ENCODE results near the gene ADAMTS9. TPM values are rescaled to one million over a fixed set of nuclear protein-coding genes. Genes with fewer than 3 reads are reported as not detected.

ADAMTS9 gene
- total and polyA plus RNA-seq, 2 of the 13 experiments (the other 11 are each of a cell fraction or from before 2014, with no cell fraction given) = 0.02 to 0.09 TPM

GRCh38 chr3:64599651-64600050 is 88.1 kb downstream of the ADAMTS9 start (continued):
- no peak for TF ChIP-seq ELF1 (CRISPR knock-in tag; IDR thresholded peaks at IDR 0.05)

- no peaks in the 10 kb centered on the region for H4K20me1 ChIP-seq (ENCODE audit: insufficient read depth, low read length)
- ATAC-seq (no peak), DNase-seq (ENCODE audit: low spot score) (no peak), FAIRE-seq (no peak)
- 48% methylated on average over 4 of the region's 5 CpGs for WGBS (ENCODE audit: low lambda C conversion rate)
- TF ChIP-seq FIP1L1 (IDR thresholded peaks at IDR 0.05; ENCODE audit: borderline replicate concordance, insufficient read depth, low read depth, low read length) (no peak), HIC2 (CRISPR knock-in tag; IDR thresholded peaks at IDR 0.05; ENCODE audit: low read depth) (no peak), ZNF775 (CRISPR knock-in tag; IDR thresholded peaks at IDR 0.05; ENCODE audit: borderline replicate concordance) (no peak), HNRNPUL1 (IDR thresholded peaks at IDR 0.05; ENCODE audit: low read depth, low read length) (no peak), RFXANK (CRISPR knock-in tag; IDR thresholded peaks at IDR 0.05) (no peak), CREBL2 (CRISPR knock-in tag; IDR thresholded peaks at IDR 0.05; ENCODE audit: borderline replicate concordance) (no peak), ZBTB25 (CRISPR knock-in tag; IDR thresholded peaks at IDR 0.05) (no peak), ZNF737 (CRISPR knock-in tag; IDR thresholded peaks at IDR 0.05; ENCODE audit: borderline replicate concordance) (no peak), HDAC2 (CRISPR knock-in tag; IDR thresholded peaks at IDR 0.05) (no peak), ZBTB7A (CRISPR knock-in tag; IDR thresholded peaks at IDR 0.05) (no peak), LRRFIP1 (CRISPR knock-in tag; conservative IDR thresholded peaks at IDR 0.05) (no peak), ZNF484 (CRISPR knock-in tag; IDR thresholded peaks at IDR 0.05; ENCODE audit: borderline replicate concordance, low read depth) (no peak), NFYC (CRISPR knock-in tag; IDR thresholded peaks at IDR 0.05) (no peak), ZFAT (CRISPR knock-in tag; conservative IDR thresholded peaks at IDR 0.05) (no peak)
- POLR2A ChIA-PET = no interaction called here
- no peaks in the 10 kb centered on the region for H3K36me3 ChIP-seq (replicated peaks in 1 of 2; ENCODE audit: control insufficient read depth in 1 of 2, insufficient read depth in 2 of 2, low read length in 2 of 2)
- no peak overlapping the region for H2AFZ ChIP-seq (ENCODE audit: low read length)
- no peak overlapping the region for H3K27ac ChIP-seq (ENCODE audit: extremely low read length, insufficient read depth, low read length)
- BruUV-seq (replicated peaks) = no TSS peak
- no peak overlapping the region for H3K4me2 ChIP-seq (ENCODE audit: low read depth, low read length)
- CTCF ChIA-PET (ENCODE audit: low intra/inter-chr PET ratio, low total read pairs) = no interaction called here
- H3K9me3 ChIP-seq (ENCODE audit: low read length) = no peaks in the 10 kb centered on the region
- no peak overlapping the region for H3K4me3 ChIP-seq (replicated peaks in 1 of 3; ENCODE audit: insufficient read depth in 1 of 3, low read depth in 2 of 3, low read length in 3 of 3)
- intact Hi-C loops (cut with micrococcal nuclease; ENCODE audit: unreplicated experiment) (no loop called here), in situ Hi-C loops (cut with HindIII; ENCODE audit: extremely low pct_ligation_motif_present, low pct_unique_long_range_greater_than_20kb) (no loop called here)
- H3K9ac ChIP-seq (ENCODE audit: insufficient read depth, low read depth, low read length) = no peak overlapping the region
- H3K79me2 ChIP-seq (ENCODE audit: insufficient read depth, low read length) = no peaks in the 10 kb centered on the region
- H3K27me3 ChIP-seq (ENCODE audit: control insufficient read depth in 1 of 2, insufficient read depth in 2 of 2, low read length in 2 of 2) = no peaks in the 10 kb centered on the region
- no peaks in the 10 kb centered on the region for H3K4me1 ChIP-seq (ENCODE audit: insufficient read depth, low read length)
Measured at GRCh38 chr3:64595253-64595694, 92.5 kb downstream of the ADAMTS9 start.
